Endothelial cell of umbilical vein (primary cell): ENCODE measurements around the gene SEMA3G.

ENCODE experiments used
- POLR2A ChIP-seq: IDR thresholded peaks from 2 replicates; pipeline ENCODE4 v1.6.1; 2012; ENCODE audit warnings: low read depth, mild to moderate bottlenecking, control low read depth, low read length
- TF ChIP-seq, protein P1 (sequence below), 2 donors: IDR thresholded peaks; 1 replicate in 1 of 2; 2 replicates in 1 of 2; pipeline ENCODE4 v1.5.1; 2011; ENCODE audit warnings: low read length in 2 of 2, mild to moderate bottlenecking in 2 of 2, moderate library complexity in 2 of 2, control low read depth in 1 of 2, inconsistent platforms in 1 of 2, low read depth in 1 of 2; ENCODE audit not compliant: insufficient read depth in 1 of 2; ENCODE audit errors: extremely low read depth in 1 of 2

DNA sequence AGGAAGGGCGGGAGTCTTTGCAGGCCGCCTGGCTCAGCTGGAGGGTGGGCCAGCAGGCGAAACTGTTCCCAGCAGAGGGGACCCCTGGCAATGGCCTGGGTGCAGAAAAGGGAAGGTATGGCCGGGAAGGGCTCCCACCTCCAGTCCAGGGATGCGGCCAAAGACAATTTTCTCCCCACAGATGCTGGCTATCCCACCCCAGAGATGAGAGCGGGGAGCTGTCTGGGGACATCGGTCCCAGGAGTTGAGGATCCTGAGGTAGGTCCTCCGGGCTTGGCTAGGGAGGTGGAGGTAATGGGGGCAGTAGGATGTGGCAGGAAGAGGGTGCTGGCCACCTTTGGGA lies 1.7 kb downstream of the SEMA3G start:
- TF ChIP-seq, protein P1, sequence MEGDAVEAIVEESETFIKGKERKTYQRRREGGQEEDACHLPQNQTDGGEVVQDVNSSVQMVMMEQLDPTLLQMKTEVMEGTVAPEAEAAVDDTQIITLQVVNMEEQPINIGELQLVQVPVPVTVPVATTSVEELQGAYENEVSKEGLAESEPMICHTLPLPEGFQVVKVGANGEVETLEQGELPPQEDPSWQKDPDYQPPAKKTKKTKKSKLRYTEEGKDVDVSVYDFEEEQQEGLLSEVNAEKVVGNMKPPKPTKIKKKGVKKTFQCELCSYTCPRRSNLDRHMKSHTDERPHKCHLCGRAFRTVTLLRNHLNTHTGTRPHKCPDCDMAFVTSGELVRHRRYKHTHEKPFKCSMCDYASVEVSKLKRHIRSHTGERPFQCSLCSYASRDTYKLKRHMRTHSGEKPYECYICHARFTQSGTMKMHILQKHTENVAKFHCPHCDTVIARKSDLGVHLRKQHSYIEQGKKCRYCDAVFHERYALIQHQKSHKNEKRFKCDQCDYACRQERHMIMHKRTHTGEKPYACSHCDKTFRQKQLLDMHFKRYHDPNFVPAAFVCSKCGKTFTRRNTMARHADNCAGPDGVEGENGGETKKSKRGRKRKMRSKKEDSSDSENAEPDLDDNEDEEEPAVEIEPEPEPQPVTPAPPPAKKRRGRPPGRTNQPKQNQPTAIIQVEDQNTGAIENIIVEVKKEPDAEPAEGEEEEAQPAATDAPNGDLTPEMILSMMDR (IDR thresholded peaks at IDR 0.05; ENCODE audit: extremely low read depth in 1 of 2, insufficient read depth in 1 of 2, low read depth in 1 of 2, low read length in 2 of 2), result no peak
- TF ChIP-seq POLR2A, result no peak
